Endothelial cell of umbilical vein (primary cell): ENCODE results near the gene PCLO. TPM values are rescaled to one million over a fixed set of nuclear protein-coding genes. Genes with fewer than 3 reads are reported as not detected.

Experiments
- BruUV-seq: library from RNA; stranded (reverse); fragments of 400-500 nt; replicated peaks from 2 replicates; lab custom pipeline; 2021; lab: Mats Ljungman, UMichigan
- CTCF ChIA-PET: fragments of 300-600, 350-600 bp; sonication (Branson Sonifier 250); formaldehyde crosslinking; loops from one replicate; lab custom pipeline; 2021; ENCODE audit warnings: antibody characterized with exemption, inconsistent platforms; lab: Charles Lee
- POLR2A ChIA-PET: fragments of 300-600, 350-600 bp; sonication (Branson Sonifier 250); formaldehyde crosslinking; loops from one replicate; lab custom pipeline; 2021; ENCODE audit warnings: antibody characterized with exemption, inconsistent platforms; lab: Charles Lee
- DNase-seq: peaks from one replicate; pipeline ENCODE4 v3.0.0-alpha.2; 2011; ENCODE audit warnings: low read depth, low spot score
- FAIRE-seq: peaks from 2 replicates; lab custom pipeline; 2011; peaks lifted over from hg19 to GRCh38; lab: Jason Lieb, UNC
- H2AFZ ChIP-seq: 2 replicates; pipeline ENCODE4 v1.6.0; 2012; ENCODE audit warnings: low read depth, low read length, control low read depth, inconsistent platforms
- H3K27ac ChIP-seq: 2 replicates; pipeline ENCODE4 v1.5.1; 2011; ENCODE audit warnings: low read depth, mild to moderate bottlenecking, control low read depth, low read length, moderate library complexity; ENCODE audit not compliant: insufficient read depth
- H3K27me3 ChIP-seq, 2 experiments: 2 replicates each; pipeline versions ENCODE4 v1.6.0 to v1.6.1; 2011; ENCODE audit warnings: low read length in 2 of 2, mixed read lengths in 1 of 2; ENCODE audit not compliant: control insufficient read depth in 2 of 2, insufficient read depth in 2 of 2
- H3K36me3 ChIP-seq, 2 experiments: 2 replicates in 1 of 2; 3 replicates in 1 of 2; pipeline ENCODE4 v1.5.1; 2011; ENCODE audit warnings: low read length in 2 of 2, mild to moderate bottlenecking in 1 of 2, moderate library complexity in 1 of 2; ENCODE audit not compliant: control insufficient read depth in 2 of 2, insufficient read depth in 2 of 2; ENCODE audit errors: extremely low read depth in 1 of 2
- H3K4me1 ChIP-seq: 3 replicates; pipeline ENCODE4 v1.5.1; 2011; ENCODE audit warnings: mild to moderate bottlenecking, low read length; ENCODE audit not compliant: control insufficient read depth, insufficient read depth; ENCODE audit errors: extremely low read depth
- H3K4me2 ChIP-seq: 2 replicates; pipeline ENCODE4 v1.6.1; 2011; ENCODE audit warnings: low read length, control low read depth, mixed read lengths; ENCODE audit not compliant: insufficient read depth
- H3K4me3 ChIP-seq, 3 experiments: fragments of 200-600 bp in 1 of 3; sonication (generic), shearing (Covaris generic) in 1 of 3; replicated peaks in 1 of 3; 2 replicates each; pipeline ENCODE4 v1.5.1; 2011 to 2016; ENCODE audit warnings: control low read depth in 3 of 3, low read length in 3 of 3, mild to moderate bottlenecking in 2 of 3, inconsistent platforms in 1 of 3, low read depth in 1 of 3, moderate library complexity in 1 of 3; ENCODE audit not compliant: insufficient read depth in 1 of 3
- H3K79me2 ChIP-seq: 2 replicates; pipeline ENCODE4 v1.6.0; 2012; ENCODE audit warnings: low read length, inconsistent platforms; ENCODE audit not compliant: control insufficient read depth, insufficient read depth
- H3K9ac ChIP-seq: replicated peaks from 2 replicates; pipeline ENCODE3; 2011; ENCODE audit warnings: low read length, control low read depth; ENCODE audit not compliant: insufficient read depth; ENCODE audit errors: extremely low read depth
- H3K9me1 ChIP-seq: replicated peaks from 3 replicates; pipeline ENCODE4 v1.6.0; 2011; ENCODE audit warnings: mild to moderate bottlenecking, low read length; ENCODE audit not compliant: control insufficient read depth, insufficient read depth; ENCODE audit errors: extremely low read depth
- H3K9me3 ChIP-seq: replicated peaks from 2 replicates; pipeline ENCODE4 v1.5.1; 2012; ENCODE audit warnings: low read length, inconsistent platforms; ENCODE audit not compliant: control insufficient read depth, insufficient read depth
- H4K20me1 ChIP-seq: replicated peaks from 2 replicates; pipeline ENCODE3; 2011; ENCODE audit warnings: mild to moderate bottlenecking, low read length; ENCODE audit not compliant: control insufficient read depth, insufficient read depth; ENCODE audit errors: extremely low read depth
- EZH2 ChIP-seq: IDR thresholded peaks from 2 replicates; pipeline ENCODE4 v1.6.1; 2012; ENCODE audit warnings: borderline replicate concordance, low read depth, mild to moderate bottlenecking, moderate library complexity, low read length, inconsistent platforms; ENCODE audit not compliant: severe bottlenecking
- FOS ChIP-seq: IDR thresholded peaks from 2 replicates; pipeline ENCODE4 v1.6.1; 2011; ENCODE audit warnings: mild to moderate bottlenecking, low read length, moderate library complexity, borderline replicate concordance; ENCODE audit not compliant: insufficient read depth
- GATA2 ChIP-seq: IDR thresholded peaks from 2 replicates; pipeline ENCODE4 v1.7.0; 2011; ENCODE audit warnings: low read depth, mild to moderate bottlenecking, moderate library complexity, mixed read lengths, low read length; ENCODE audit not compliant: insufficient read length, insufficient read depth
- JUN ChIP-seq: IDR thresholded peaks from 2 replicates; pipeline ENCODE4 v1.6.1; 2011; ENCODE audit warnings: borderline replicate concordance, low read depth; ENCODE audit not compliant: insufficient read length, insufficient read depth
- MYC ChIP-seq: IDR thresholded peaks from one replicate; pipeline ENCODE4 v1.6.1; 2011; ENCODE audit warnings: mild to moderate bottlenecking, low read depth, low read length
- POLR2A ChIP-seq: IDR thresholded peaks from 2 replicates; pipeline ENCODE4 v1.6.1; 2012; ENCODE audit warnings: low read depth, mild to moderate bottlenecking, control low read depth, low read length
- POLR2AphosphoS5 ChIP-seq: IDR thresholded peaks from 2 replicates; pipeline ENCODE4 v1.6.1; 2012; ENCODE audit warnings: low read depth, mild to moderate bottlenecking, control low read depth, low read length, moderate library complexity; ENCODE audit not compliant: insufficient read depth
- dilution Hi-C: fragments of 300-500 bp; cut with MboI; formaldehyde crosslinking; loops from one replicate; pipeline ENCODE4 v1.15.0; 2019; ENCODE audit warnings: low sequenced_read_pairs; ENCODE audit not compliant: extremely low pct_ligation_motif_present
- intact Hi-C: fragments of 100-400 bp; cut with micrococcal nuclease; formaldehyde crosslinking; loops from one replicate; pipeline ENCODE4 v1.10.0; 2022
- polyA plus RNA-seq, 4 experiments: library from polyadenylated mRNA; depleted of rRNA in 3 of 4; stranded (reverse) in 3 of 4; unstranded in 1 of 4; fragments of >200 nt; gene quantifications; 2 replicates each; pipeline versions ENCODE4 v1.2.1 to v1.2.3, GENCODE V29; 2011 to 2012; ENCODE audit warnings: missing spikeins in 1 of 4
- total RNA-seq: library from RNA; stranded (reverse); gene quantifications from 2 replicates; pipeline ENCODE4 v1.2.3, GENCODE V29; 2021
- TF ChIP-seq, protein P1 (sequence below): IDR thresholded peaks from 2 replicates; pipeline ENCODE4 v1.6.1; 2011; ENCODE audit not compliant: insufficient read depth, insufficient read length
- TF ChIP-seq, protein P2 (sequence below), 2 donors: IDR thresholded peaks; 1 replicate in 1 of 2; 2 replicates in 1 of 2; pipeline ENCODE4 v1.5.1; 2011; ENCODE audit warnings: low read length in 2 of 2, mild to moderate bottlenecking in 2 of 2, moderate library complexity in 2 of 2, control low read depth in 1 of 2, inconsistent platforms in 1 of 2, low read depth in 1 of 2; ENCODE audit not compliant: insufficient read depth in 1 of 2; ENCODE audit errors: extremely low read depth in 1 of 2

Gene PCLO
- total and polyA plus RNA-seq, 2 donors (not counting 3 experiments of a cell fraction or from before 2014, with no cell fraction given): 0.04 to 0.75 TPM

DNA sequence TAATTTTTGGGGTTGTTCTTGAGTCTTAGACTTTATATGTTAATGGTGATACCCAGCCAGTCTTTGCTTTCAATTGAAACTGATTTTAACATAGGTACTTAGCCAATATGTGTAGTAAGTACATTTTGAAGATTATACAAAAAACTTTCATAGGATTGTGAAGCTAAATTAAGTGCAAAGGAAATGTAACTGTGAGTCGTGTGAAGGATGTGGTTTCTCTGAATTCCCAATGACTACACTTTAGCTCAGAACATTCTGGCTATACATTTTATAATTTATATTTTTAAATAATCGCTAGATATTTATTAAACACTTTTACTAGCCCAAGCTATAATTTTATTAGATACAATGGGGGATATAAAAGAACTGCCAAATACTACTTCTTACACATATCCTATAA lies 359.3 kb downstream of the PCLO start:
- no peak overlapping the region for H2AFZ ChIP-seq
- TF ChIP-seq JUN (no peak), FOS (peak; percentile 23)
- H3K79me2 ChIP-seq: no peaks in the 10 kb centered on the region
- BruUV-seq: no TSS peak
- H3K9ac ChIP-seq: no peak overlapping the region
- H4K20me1 ChIP-seq: no peaks in the 10 kb centered on the region
- POLR2A ChIA-PET: no interaction called here
- no peak overlapping the region for H3K4me2 ChIP-seq
- no peak overlapping the region for H3K27ac ChIP-seq
- peaks cover 13% of the 10 kb centered on the region for H3K4me1 ChIP-seq
- CTCF ChIA-PET: interaction anchor here (0.9 to 1.0 kb wide), 2 partner anchors 62 to 454 kb away, joined by 3 to 4 read pairs; no protein-coding TSS in a partner anchor
- intact Hi-C loops: loop anchor here (10.0 kb wide), 1 partner anchor 661 kb away; no protein-coding TSS in a partner anchor
- dilution Hi-C loops: no loop called here
- H3K27me3 ChIP-seq: no peaks in the 10 kb centered on the region
- no peaks in the 10 kb centered on the region for H3K9me3 ChIP-seq
- no peaks in the 10 kb centered on the region for H3K9me1 ChIP-seq
- FAIRE-seq (no peak), DNase-seq (no peak)
- no peaks in the 10 kb centered on the region for H3K36me3 ChIP-seq
- H3K4me3 ChIP-seq: no peak overlapping the region

DNA sequence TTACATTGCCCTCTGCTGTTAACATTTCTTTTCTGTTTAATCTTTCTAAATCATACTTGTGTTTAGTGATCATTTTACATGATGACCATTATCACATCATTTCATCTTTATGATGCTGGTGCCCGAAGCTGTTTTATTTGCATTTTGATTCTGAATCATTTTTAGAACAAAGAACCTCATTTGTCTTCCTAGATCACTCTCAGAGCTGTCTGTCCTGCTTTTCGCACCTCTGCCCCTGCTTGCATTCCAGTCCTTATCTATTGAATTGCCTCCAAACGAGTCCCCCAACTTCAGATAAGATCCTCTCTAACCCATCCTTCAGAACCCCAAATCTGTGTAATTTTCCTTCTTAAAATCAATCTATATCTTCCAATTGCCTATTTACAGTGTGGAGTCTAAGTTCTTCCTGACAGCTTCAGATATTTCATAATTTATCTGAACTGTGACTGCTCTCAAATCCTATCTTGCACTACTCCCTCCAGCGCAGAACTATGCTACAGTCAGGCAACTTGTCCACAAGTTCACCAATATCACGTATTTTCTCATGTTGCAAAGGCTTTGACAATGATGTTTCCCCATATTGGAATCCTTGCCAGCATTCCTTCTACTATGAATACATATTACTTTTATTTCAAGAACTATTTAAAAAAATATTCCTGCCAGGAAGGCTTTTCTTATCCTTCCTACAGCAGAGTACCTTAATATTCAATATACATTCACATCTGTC lies 372.6 kb downstream of the PCLO start:
- H3K9me3 ChIP-seq: no peaks in the 10 kb centered on the region
- no peak overlapping the region for H3K4me2 ChIP-seq
- H3K4me3 ChIP-seq: no peak overlapping the region
- DNase-seq (no peak), FAIRE-seq (no peak)
- H3K9ac ChIP-seq: no peak overlapping the region
- H3K4me1 ChIP-seq: no peaks in the 10 kb centered on the region
- no peaks in the 10 kb centered on the region for H4K20me1 ChIP-seq
- dilution Hi-C loops: no loop called here
- intact Hi-C loops: no loop called here
- no peaks in the 10 kb centered on the region for H3K9me1 ChIP-seq
- ChIA-PET POLR2A (no interaction called here), CTCF (interaction anchor here (0.6 to 1.2 kb wide), 2 partner anchors 21 to 30 kb away, joined by 3 to 4 read pairs; no protein-coding TSS in a partner anchor)
- no TSS peak for BruUV-seq
- H3K79me2 ChIP-seq: no peaks in the 10 kb centered on the region
- H3K36me3 ChIP-seq: no peaks in the 10 kb centered on the region
- no peak overlapping the region for H2AFZ ChIP-seq
- H3K27me3 ChIP-seq: no peaks in the 10 kb centered on the region
- TF ChIP-seq JUN (no peak), MYC (no peak), FOS (no peak), POLR2AphosphoS5 (no peak), POLR2A (no peak), GATA2 (no peak), EZH2 (no peak)
- TF ChIP-seq, protein P1, sequence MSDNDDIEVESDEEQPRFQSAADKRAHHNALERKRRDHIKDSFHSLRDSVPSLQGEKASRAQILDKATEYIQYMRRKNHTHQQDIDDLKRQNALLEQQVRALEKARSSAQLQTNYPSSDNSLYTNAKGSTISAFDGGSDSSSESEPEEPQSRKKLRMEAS: no peak
- TF ChIP-seq, protein P2, sequence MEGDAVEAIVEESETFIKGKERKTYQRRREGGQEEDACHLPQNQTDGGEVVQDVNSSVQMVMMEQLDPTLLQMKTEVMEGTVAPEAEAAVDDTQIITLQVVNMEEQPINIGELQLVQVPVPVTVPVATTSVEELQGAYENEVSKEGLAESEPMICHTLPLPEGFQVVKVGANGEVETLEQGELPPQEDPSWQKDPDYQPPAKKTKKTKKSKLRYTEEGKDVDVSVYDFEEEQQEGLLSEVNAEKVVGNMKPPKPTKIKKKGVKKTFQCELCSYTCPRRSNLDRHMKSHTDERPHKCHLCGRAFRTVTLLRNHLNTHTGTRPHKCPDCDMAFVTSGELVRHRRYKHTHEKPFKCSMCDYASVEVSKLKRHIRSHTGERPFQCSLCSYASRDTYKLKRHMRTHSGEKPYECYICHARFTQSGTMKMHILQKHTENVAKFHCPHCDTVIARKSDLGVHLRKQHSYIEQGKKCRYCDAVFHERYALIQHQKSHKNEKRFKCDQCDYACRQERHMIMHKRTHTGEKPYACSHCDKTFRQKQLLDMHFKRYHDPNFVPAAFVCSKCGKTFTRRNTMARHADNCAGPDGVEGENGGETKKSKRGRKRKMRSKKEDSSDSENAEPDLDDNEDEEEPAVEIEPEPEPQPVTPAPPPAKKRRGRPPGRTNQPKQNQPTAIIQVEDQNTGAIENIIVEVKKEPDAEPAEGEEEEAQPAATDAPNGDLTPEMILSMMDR (IDR thresholded peaks at IDR 0.05; ENCODE audit: extremely low read depth in 1 of 2, insufficient read depth in 1 of 2, low read depth in 1 of 2, low read length in 2 of 2): no peak
- H3K27ac ChIP-seq: no peak overlapping the region
